Brain microvascular endothelial cell (primary cell): ENCODE data around the gene HRNR.
A peak's percentile ranks its signal among the peaks of the same experiment; 100 is the strongest.

Experiments
- DNase-seq: peaks from one replicate; pipeline ENCODE4 v3.0.0-alpha.2; 2020
- H3K27ac ChIP-seq: fragments of 250-450 bp; sonication (Bioruptor Pico); 2 replicates; pipeline ENCODE4 v1.5.1; 2020; ENCODE audit warnings: mild to moderate bottlenecking, moderate library complexity
- H3K27me3 ChIP-seq: fragments of 250-450 bp; sonication (Bioruptor Pico); replicated peaks from 2 replicates; pipeline ENCODE4 v1.5.1; 2020; ENCODE audit warnings: mild to moderate bottlenecking
- H3K36me3 ChIP-seq: fragments of 250-450 bp; sonication (Bioruptor Pico); replicated peaks from 2 replicates; pipeline ENCODE4 v1.5.1; 2020; ENCODE audit warnings: mild to moderate bottlenecking
- H3K4me3 ChIP-seq: 2 replicates; pipeline ENCODE4 v1.5.1; 2011; ENCODE audit warnings: low read depth, mild to moderate bottlenecking, control low read depth, low read length, moderate library complexity
- CTCF ChIP-seq: IDR thresholded peaks from 2 replicates; pipeline ENCODE4 v1.5.1; 2011; ENCODE audit warnings: low read depth, mild to moderate bottlenecking, moderate library complexity, low read length, control low read depth, inconsistent platforms; ENCODE audit errors: missing control alignments
- in situ Hi-C: cut with HindIII; loops from 2 replicates; pipeline ENCODE4 v1.10.0; 2017; ENCODE audit warnings: low sequenced_read_pairs, low pct_ligation_motif_present

Gene HRNR

GRCh38 chr1:152168535-152168868, 55.5 kb downstream of the HRNR start:
- no peaks in the 10 kb centered on the region for H3K27me3 ChIP-seq
- in situ Hi-C loops = no loop called here
- H3K36me3 ChIP-seq = no peaks in the 10 kb centered on the region
- TF ChIP-seq CTCF = no peak
- DNase-seq = no peak
- H3K27ac ChIP-seq = peak overlapping the region; percentile 45
- no peak overlapping the region for H3K4me3 ChIP-seq

GRCh38 chr1:152167835-152168534, 56.0 kb downstream of the HRNR start:
- in situ Hi-C loops = no loop called here
- no peak for TF ChIP-seq CTCF
- DNase-seq = peak; percentile 91

GRCh38 chr1:152166966-152167365, 57.0 kb downstream of the HRNR start:
- no peaks in the 10 kb centered on the region for H3K27me3 ChIP-seq

More at GRCh38 chr1:152167835-152168534, 56.0 kb downstream of the HRNR start:
- Histone ChIP-seq H3K36me3 (no peaks in the 10 kb centered on the region), H3K27ac (peak overlapping the region; percentile 45), H3K4me3 (no peak overlapping the region), H3K27me3 (no peaks in the 10 kb centered on the region)

GRCh38 chr1:152165286-152166077, 58.5 kb downstream of the HRNR start:
- in situ Hi-C loops = no loop called here
- TF ChIP-seq CTCF = no peak
- Histone ChIP-seq H3K27ac (no peak overlapping the region), H3K27me3 (no peaks in the 10 kb centered on the region), H3K36me3 (no peaks in the 10 kb centered on the region), H3K4me3 (no peak overlapping the region)
- no peak for DNase-seq

More at GRCh38 chr1:152166966-152167365, 57.0 kb downstream of the HRNR start:
- in situ Hi-C loops = no loop called here
- TF ChIP-seq CTCF = no peak
- no peak for DNase-seq
- Histone ChIP-seq H3K4me3 (no peak overlapping the region), H3K27ac (no peak overlapping the region), H3K36me3 (no peaks in the 10 kb centered on the region)

- no peak for TF ChIP-seq CTCF
- in situ Hi-C loops = no loop called here
- H3K36me3 ChIP-seq = no peaks in the 10 kb centered on the region
- H3K4me3 ChIP-seq = no peak overlapping the region
- DNase-seq = no peak
- no peak overlapping the region for H3K27ac ChIP-seq
- no peaks in the 10 kb centered on the region for H3K27me3 ChIP-seq
Observed at GRCh38 chr1:152164517-152165136, 59.4 kb downstream of the HRNR start.
